ENCODE results near the gene STAT3.

The STAT3 gene

DNA sequence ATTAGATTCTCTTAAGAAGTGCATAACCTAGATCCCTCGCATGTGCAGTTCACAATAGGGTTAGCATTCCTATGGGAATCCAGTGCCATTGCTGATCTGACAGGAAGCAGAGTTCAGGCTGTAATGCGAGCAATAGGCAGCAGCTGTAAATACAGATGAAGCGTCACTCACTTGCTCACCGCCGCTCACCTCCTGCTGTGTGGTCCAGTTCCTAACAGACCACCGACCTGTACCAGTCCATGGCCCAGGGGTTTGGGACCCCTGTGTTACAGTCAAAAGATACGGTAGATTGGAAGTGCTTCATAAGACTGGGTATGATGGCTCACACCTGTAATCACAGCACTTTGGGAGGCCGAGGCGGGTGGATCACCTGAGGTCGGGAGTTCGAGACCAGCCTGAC, 97.1 kb downstream of the STAT3 start:
- DNase-seq (ENCODE audit: low read depth): no peak
- TF ChIP-seq, protein P1, sequence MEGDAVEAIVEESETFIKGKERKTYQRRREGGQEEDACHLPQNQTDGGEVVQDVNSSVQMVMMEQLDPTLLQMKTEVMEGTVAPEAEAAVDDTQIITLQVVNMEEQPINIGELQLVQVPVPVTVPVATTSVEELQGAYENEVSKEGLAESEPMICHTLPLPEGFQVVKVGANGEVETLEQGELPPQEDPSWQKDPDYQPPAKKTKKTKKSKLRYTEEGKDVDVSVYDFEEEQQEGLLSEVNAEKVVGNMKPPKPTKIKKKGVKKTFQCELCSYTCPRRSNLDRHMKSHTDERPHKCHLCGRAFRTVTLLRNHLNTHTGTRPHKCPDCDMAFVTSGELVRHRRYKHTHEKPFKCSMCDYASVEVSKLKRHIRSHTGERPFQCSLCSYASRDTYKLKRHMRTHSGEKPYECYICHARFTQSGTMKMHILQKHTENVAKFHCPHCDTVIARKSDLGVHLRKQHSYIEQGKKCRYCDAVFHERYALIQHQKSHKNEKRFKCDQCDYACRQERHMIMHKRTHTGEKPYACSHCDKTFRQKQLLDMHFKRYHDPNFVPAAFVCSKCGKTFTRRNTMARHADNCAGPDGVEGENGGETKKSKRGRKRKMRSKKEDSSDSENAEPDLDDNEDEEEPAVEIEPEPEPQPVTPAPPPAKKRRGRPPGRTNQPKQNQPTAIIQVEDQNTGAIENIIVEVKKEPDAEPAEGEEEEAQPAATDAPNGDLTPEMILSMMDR (IDR thresholded peaks at IDR 0.05; ENCODE audit: insufficient read depth, low read depth, low read length, missing control alignments): no peak
- H3K4me3 ChIP-seq (ENCODE audit: low read depth, low read length): no peak overlapping the region

DNA sequence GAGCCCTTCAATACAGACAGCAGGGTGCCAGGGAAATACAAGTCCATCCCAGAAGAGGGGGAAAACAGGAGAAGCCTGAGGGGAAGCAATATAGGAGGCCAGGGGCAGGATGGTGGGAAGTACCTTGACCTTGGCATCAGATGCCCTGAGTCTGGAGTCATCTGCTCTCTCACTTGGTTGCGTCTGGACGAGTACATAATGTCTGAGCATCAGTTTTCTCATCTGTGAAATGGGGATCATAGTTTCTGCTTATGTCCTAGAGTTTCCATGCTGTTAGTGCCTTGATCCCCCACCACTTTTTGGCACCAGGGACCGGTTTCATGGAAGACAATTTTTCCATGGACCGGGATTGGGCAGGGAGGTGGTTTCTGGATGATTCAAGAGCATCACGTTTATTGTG, 97.7 kb downstream of the STAT3 start:
- TF ChIP-seq, protein P1 (IDR thresholded peaks at IDR 0.05; ENCODE audit: insufficient read depth, low read depth, low read length, missing control alignments): no peak
- no peak for DNase-seq (ENCODE audit: low read depth)
- H3K4me3 ChIP-seq (ENCODE audit: low read depth, low read length): 0 out of 2 replicates have a peak overlapping the region, but pooled peaks have one; percentile 1

DNA sequence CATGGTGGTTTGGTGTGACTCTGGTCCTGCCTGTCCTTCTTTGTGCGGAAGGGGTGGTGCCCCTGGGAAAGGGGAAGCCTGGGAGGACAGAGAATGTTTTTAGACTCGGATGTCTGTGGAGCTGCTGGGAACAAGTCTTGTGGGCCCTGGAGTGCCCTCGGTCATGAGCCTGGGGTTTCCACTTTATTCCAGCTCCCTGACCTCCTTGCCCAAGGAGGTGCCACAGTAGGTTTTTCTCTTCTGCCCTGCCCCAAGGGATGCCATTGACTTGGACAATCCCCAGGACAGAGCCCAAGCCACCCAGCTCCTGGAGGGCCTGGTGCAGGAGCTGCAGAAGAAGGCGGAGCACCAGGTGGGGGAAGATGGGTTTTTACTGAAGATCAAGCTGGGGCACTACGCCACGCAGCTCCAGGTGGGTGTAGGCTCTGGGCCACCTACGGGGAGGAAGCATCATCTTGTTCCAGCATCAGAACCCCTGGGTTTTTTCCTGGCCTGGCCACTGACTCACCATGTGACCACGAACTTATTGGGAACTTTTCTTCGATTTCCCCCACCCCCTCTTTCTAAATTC, 98.5 kb downstream of the STAT3 start:
- TF ChIP-seq, protein P1 (IDR thresholded peaks at IDR 0.05; ENCODE audit: insufficient read depth, low read depth, low read length, missing control alignments): no peak
- H3K4me3 ChIP-seq (ENCODE audit: low read depth, low read length): peak overlapping the region; percentile 85
- DNase-seq (ENCODE audit: low read depth): no peak

DNA sequence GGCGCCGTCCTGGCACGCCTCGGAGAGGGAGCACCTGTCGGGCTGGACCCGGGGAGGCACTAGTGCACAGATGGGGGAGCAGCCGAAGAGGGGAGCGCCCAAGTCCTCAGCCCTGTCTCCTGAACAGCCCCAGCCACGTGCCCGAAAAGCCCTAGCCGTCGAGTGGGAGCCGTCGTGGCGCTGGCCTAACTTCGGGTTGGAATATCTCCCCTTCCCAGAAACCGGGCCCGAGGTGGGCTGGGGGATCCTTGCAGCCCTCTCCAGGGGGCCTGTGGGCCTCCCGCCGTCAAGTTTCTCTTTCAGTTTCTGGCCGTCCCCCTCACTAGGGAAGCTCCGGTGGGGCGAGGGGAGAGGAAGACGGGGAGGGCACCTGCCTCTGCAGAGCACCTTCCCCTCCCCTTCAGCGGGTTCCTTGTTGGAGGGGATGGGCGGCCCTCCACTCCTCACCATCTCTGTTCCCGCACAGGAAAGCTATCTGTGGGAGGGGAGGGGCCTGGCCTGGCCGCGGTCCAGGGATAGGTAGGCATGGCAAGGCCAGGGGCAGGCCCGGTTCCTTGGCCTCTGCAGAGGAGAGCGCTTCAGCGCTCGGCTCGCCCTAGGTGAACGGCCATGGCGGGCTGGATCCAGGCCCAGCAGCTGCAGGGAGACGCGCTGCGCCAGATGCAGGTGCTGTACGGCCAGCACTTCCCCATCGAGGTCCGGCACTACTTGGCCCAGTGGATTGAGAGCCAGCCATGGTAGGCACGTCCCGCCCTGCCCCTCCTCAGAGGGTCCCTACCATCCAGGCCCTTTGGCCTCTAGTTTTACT, 99.2 kb downstream of the STAT3 start:
- H3K4me3 ChIP-seq (ENCODE audit: low read depth, low read length): peak overlapping the region; percentile 85
- TF ChIP-seq, protein P1 (IDR thresholded peaks at IDR 0.05; ENCODE audit: insufficient read depth, low read depth, low read length, missing control alignments): no peak
- DNase-seq (ENCODE audit: low read depth): peak; percentile 58

DNA sequence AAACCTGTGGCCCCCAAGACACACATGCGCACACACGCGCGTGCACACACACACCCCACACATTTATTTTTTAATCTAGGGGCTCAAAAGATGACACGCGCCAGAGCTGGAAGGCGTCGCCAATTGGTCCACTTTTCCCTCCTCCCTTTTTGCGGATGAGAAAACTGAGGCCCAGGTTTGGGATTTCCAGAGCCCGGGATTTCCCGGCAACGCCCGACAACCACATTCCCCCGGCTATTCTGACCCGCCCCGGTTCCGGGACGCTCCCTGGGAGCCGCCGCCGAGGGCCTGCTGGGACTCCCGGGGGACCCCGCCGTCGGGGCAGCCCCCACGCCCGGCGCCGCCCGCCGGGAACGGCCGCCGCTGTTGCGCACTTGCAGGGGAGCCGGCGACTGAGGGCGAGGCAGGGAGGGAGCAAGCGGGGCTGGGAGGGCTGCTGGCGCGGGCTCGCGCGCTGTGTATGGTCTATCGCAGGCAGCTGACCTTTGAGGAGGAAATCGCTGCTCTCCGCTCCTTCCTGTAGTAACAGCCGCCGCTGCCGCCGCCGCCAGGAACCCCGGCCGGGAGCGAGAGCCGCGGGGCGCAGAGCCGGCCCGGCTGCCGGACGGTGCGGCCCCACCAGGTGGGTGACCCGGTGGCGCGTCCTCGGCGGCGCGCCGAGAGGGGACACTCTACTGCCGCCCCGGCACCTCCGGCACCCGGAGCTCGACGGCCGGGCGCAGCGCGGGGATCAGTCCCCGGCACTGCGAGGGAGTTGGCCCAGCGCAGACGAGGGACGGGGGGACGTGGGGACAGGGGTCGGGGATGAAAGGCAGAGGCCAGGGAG, 100.1 kb downstream of the STAT3 start, which contains the start of gene STAT5A:
STAT5A (plus strand) TSS at position 522 of the 826 bp plus-strand sequence. CDS start 914 bp downstream, outside the sequence.
- TF ChIP-seq, protein P1 (IDR thresholded peaks at IDR 0.05; ENCODE audit: insufficient read depth, low read depth, low read length, missing control alignments): no peak
- H3K4me3 ChIP-seq (ENCODE audit: low read depth, low read length): peak within 1 kb of the TSS; percentile 85
- peak; percentile 90 for DNase-seq (ENCODE audit: low read depth)

DNA sequence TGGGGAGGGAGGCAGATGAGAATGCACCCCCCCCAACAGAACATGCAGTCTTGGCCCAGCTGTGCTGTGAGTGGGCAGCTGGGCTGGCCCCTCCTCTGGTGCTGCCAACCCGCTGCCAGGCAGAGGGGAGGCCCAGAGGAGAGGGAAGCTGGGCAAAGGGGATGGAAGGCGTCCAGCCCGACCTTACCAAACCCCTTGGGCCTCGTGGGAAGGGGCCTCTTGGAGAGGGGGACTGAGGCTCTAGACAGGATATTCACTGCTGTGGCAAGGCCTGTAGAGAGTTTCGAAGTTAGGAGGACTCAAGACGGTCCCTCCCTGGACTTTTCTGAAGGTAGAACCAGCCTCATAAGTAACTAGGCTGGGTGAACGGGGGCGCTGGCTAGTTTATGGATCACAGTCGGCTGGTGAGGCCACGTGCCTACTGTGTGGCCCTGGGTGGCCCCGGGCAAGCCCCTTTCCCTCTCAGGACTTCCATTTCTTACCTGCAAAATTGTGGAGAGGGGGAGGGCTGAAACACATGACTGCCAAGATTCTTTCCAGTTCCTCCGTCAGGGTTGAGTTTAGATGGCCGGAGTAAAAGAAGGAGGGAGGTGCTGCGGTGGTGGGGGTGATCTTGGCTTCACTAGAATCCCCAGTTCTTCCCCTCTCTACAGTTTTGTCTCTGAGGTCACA, 100.8 kb downstream of the STAT3 start:
- TF ChIP-seq, protein P1 (IDR thresholded peaks at IDR 0.05; ENCODE audit: insufficient read depth, low read depth, low read length, missing control alignments): no peak
- H3K4me3 ChIP-seq (ENCODE audit: low read depth, low read length): peak overlapping the region; percentile 85
- DNase-seq (ENCODE audit: low read depth): peak; percentile 66
